AG09309 (cell line): ENCODE data around the gene EFNA5.

Experiments used
- DNase-seq: peaks from one replicate; pipeline ENCODE4 v3.0.0-alpha.2; 2010; ENCODE audit warnings: low read depth
- H3K4me3 ChIP-seq: 2 replicates; pipeline ENCODE4 v1.5.1; 2011; ENCODE audit warnings: mild to moderate bottlenecking, low read depth, low read length, moderate library complexity; ENCODE audit not compliant: control insufficient read depth
- CTCF ChIP-seq: IDR thresholded peaks from 2 replicates; pipeline ENCODE4 v1.5.1; 2011; ENCODE audit warnings: mild to moderate bottlenecking, low read depth, low read length, inconsistent platforms; ENCODE audit not compliant: insufficient read depth, control insufficient read depth; ENCODE audit errors: missing control alignments

The EFNA5 gene

GRCh38 chr5:107554776-107555424, 115.8 kb downstream of the EFNA5 start:
- TF ChIP-seq CTCF = no peak
- no peak overlapping the region for H3K4me3 ChIP-seq
- DNase-seq = no peak

GRCh38 chr5:107553117-107553555, 117.6 kb downstream of the EFNA5 start:
- no peak overlapping the region for H3K4me3 ChIP-seq
- peak; percentile 62 for DNase-seq
- no peak for TF ChIP-seq CTCF

GRCh38 chr5:107551088-107551487, 119.6 kb downstream of the EFNA5 start:
- H3K4me3 ChIP-seq = no peak overlapping the region
- no peak for DNase-seq
- TF ChIP-seq CTCF = no peak

- no peak overlapping the region for H3K4me3 ChIP-seq
- no peak for DNase-seq
- TF ChIP-seq CTCF = no peak
Observed at GRCh38 chr5:107549567-107549966, 121.2 kb downstream of the EFNA5 start.

- TF ChIP-seq CTCF = no peak
- no peak for DNase-seq
- no peak overlapping the region for H3K4me3 ChIP-seq
Observed at GRCh38 chr5:107548477-107548876, 122.3 kb downstream of the EFNA5 start.

- no peak for DNase-seq
- no peak for TF ChIP-seq CTCF
- H3K4me3 ChIP-seq = no peak overlapping the region
Observed at GRCh38 chr5:107546719-107547118, 124.0 kb downstream of the EFNA5 start.
